Measurements from ENCODE around the gene FKBP1B. TPM values are rescaled to one million over a fixed set of nuclear protein-coding genes. Genes with fewer than 3 reads are reported as not detected.
"Not testable (repeated sequence)": the region's sequence is repeated elsewhere in the genome, so short reads cannot be mapped to it uniquely, and the experiment has no call there.

FKBP1B gene
- total RNA-seq, 1 experiment from 2014 or later = 52.0 TPM

- in situ Hi-C loops (cut with HindIII; ENCODE audit: low sequenced_read_pairs) = no loop called here
Observed at GRCh38 chr2:24021122-24021998, 28.2 kb upstream of the FKBP1B start.

GRCh38 chr2:24022324-24022974 lies 27.1 kb upstream of the FKBP1B start:
- DNase-seq (ENCODE audit: low spot score) = no peak
- in situ Hi-C loops (cut with HindIII; ENCODE audit: low sequenced_read_pairs) = no loop called here

More at GRCh38 chr2:24021122-24021998, 28.2 kb upstream of the FKBP1B start:
- DNase-seq (ENCODE audit: low spot score) = peak; percentile 9

DNA sequence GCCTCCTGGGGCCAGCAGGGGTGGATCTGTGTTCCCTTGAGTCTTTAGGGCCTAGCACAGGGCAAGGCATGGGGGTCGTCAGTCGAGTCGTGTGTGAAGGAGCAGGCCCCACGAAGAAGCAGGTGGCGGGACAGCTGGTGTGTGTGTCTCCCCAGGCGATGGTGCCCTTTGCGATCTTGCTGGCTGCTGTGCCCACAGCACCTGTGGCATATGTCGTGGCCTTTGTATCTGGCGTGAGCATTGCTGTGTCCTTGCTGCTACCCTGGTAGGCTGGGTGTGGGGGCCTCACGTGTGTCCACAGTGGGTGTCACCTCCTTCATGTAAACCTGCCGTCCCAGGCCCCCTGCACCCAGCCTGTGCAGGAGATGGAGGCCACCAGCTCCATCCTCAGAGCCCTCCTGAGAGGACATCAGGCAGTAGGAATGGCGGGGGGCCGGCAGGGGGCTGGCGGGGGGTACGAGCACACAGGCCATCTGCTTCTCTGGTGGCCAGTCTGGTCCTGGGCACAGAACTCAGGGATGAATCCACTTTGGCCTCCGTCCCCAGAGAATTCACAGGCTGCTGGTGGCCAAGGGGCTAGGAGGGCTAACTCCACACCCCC lies 26.5 kb upstream of the FKBP1B start:
- no peak for DNase-seq (ENCODE audit: low spot score)
- in situ Hi-C loops (cut with HindIII; ENCODE audit: low sequenced_read_pairs) = no loop called here

- in situ Hi-C loops (cut with HindIII; ENCODE audit: low sequenced_read_pairs) = no loop called here
- DNase-seq (ENCODE audit: low spot score) = no peak
Observed at GRCh38 chr2:24024018-24024417, 25.5 kb upstream of the FKBP1B start.

- no peak for DNase-seq (ENCODE audit: low spot score)
- in situ Hi-C loops (cut with HindIII; ENCODE audit: low sequenced_read_pairs) = no loop called here
Observed at GRCh38 chr2:24024996-24025663, 24.4 kb upstream of the FKBP1B start.

GRCh38 chr2:24026233-24026632 lies 23.3 kb upstream of the FKBP1B start:
- no peak for DNase-seq (ENCODE audit: low spot score)
- in situ Hi-C loops (cut with HindIII; ENCODE audit: low sequenced_read_pairs) = no loop called here

GRCh38 chr2:24038786-24039499 lies 10.6 kb upstream of the FKBP1B start:
- in situ Hi-C loops (cut with HindIII; ENCODE audit: low sequenced_read_pairs) = no loop called here
- no peak for DNase-seq (ENCODE audit: low spot score)

GRCh38 chr2:24040511-24040910 lies 9.0 kb upstream of the FKBP1B start:
- DNase-seq (ENCODE audit: low spot score) = no peak
- in situ Hi-C loops (cut with HindIII; ENCODE audit: low sequenced_read_pairs) = no loop called here

GRCh38 chr2:24043133-24043532 lies 6.4 kb upstream of the FKBP1B start:
- in situ Hi-C loops (cut with HindIII; ENCODE audit: low sequenced_read_pairs) = not testable (repeated sequence)

DNA sequence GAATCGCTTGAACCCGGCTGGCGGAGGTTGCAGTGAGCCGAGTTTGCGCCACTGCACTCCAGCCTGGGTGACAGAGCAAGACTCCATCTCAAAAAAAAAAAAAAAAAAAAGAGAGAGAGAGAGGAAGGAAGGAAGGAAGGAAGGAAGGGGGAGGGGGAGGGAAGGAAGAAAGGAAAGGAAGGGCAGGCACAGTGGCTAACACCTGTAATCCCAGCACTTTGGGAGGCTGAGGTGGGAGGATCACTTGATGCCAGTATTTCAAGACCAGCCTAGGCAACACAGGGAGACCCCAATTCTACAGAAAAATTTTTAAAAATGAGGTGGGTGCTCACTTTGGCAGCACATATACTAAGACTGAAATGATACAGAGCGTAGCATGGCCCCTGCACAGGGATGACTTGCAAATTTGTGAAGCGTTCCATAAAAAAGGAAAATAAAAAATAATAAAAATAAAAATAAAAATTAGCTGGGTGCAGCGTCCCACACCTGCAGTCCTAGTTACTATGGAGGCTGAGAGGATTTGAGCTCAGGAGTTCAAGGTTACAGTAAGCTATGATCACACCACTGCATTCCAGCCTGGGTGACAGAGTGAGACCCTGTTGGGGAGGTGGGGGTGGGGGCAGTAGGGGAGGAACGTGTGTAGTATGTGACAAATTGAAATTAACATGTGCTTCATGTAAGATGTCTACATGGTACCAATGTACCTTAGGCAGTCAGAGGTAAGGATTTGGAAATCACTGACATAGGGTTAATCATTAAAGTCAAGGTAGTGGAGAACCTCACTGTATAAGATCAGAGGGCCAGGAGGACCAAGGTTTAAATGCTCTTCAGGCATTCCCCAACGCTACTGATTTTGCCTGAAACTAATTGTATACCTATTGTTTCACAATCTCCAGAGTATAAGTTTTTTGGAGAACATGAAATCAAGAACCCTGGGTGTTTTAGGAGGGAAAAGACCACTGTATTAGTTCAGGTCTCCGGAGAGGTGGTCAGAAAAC lies 3.7 kb upstream of the FKBP1B start:
- DNase-seq (ENCODE audit: low spot score) = no peak
- in situ Hi-C loops (cut with HindIII; ENCODE audit: low sequenced_read_pairs) = no loop called here

More at GRCh38 chr2:24043133-24043532, 6.4 kb upstream of the FKBP1B start:
- not testable (repeated sequence) for DNase-seq (ENCODE audit: low spot score)

- no peak for DNase-seq (ENCODE audit: low spot score)
- in situ Hi-C loops (cut with HindIII; ENCODE audit: low sequenced_read_pairs) = no loop called here
Observed at GRCh38 chr2:24046599-24046929, 3.0 kb upstream of the FKBP1B start.

DNA sequence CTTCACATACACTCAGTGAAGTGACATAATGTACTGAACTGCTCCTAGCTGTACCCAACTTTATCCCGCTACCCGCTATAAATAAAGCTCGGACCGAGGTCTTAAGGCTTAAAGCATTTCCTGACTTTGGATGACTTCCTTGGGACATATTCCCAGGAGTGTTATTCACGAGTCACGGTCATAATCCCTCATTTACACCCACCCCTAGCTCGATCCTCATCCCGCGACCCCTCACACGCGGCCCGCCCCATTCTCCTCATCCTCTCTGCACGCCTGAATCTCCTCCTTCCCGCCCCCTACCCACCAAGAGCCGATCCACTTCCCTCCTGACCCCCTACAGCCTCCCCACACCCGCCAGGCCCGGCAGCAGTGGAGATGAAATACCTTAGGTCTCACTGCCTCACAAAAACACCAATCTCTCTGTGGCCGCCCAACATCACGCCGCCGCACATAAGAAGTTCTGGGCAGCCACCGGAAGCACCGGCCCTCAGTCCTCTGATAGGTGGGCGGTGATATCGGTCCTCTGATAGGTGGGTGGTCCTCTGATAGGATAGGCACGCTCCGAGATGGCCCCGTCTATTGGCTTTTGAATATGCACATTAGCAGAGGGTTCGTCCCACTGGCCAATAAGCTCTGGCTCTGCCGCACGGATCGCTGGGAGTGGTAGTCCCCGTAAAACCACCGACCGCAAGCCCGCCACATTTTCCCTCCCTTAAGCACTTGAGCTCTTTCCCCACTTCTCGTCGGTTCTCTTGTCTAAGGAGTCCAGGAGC lies 2.4 kb upstream of the FKBP1B start, which contains the start of gene WDCP:
WDCP (minus strand) TSS at position 462 of the 773 bp plus-strand sequence. CDS start 7,897 bp downstream, outside the sequence.
- in situ Hi-C loops (cut with HindIII; ENCODE audit: low sequenced_read_pairs) = no loop called here
- DNase-seq (ENCODE audit: low spot score) = peak; percentile 100

DNA sequence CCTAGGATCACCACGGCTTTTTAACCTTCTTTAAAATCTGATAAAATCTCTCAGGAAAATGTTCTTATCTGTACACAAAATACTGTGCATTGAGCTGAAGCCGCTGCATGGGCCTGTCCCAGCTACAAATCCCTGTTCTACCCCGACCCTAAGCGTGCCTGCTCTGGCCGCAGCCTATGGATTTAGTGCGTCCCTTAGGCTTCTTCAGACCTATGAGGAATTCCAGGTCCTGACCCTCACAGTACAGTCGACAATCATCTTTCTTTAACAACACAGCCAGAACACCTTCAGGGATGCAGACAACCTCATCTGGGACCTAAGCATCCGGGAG lies 1.9 kb upstream of the FKBP1B start:
- in situ Hi-C loops (cut with HindIII; ENCODE audit: low sequenced_read_pairs) = no loop called here
- DNase-seq (ENCODE audit: low spot score) = no peak

DNA sequence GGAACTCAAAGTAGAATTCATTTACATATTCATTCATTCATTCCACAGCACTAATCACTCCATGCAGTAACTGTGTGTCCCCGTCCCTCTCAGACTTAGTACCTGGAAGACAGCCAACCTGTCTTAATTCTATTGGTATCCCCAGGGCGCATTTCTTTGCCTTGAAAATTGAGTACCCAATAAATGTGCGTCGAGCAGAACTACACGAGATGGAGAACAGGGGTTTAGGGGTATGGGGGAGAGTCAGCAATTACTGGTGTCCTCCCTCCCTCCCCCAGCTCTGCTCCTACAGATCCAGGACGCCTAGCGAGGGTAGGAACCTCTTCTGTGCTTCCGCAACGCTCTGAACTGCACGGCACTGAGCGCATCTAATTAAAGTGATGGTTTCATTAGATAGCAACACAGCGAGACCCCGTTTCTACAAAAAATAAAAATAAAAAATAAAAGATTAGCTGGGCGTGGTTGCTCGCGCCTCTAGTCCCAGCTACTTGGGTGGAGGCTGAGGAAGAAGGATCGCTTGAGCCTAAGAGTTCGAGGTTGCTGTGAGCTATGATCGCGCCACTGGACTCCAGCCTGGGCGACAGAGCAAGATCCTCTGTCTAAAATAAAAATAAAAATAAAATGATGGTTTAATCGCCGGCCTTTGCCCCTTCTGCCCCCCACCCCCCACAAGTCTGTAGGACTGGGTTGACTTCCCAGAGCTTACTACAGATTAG lies 614 bp upstream of the FKBP1B start:
- in situ Hi-C loops (cut with HindIII; ENCODE audit: low sequenced_read_pairs) = no loop called here
- DNase-seq (ENCODE audit: low spot score) = peak; percentile 47

DNA sequence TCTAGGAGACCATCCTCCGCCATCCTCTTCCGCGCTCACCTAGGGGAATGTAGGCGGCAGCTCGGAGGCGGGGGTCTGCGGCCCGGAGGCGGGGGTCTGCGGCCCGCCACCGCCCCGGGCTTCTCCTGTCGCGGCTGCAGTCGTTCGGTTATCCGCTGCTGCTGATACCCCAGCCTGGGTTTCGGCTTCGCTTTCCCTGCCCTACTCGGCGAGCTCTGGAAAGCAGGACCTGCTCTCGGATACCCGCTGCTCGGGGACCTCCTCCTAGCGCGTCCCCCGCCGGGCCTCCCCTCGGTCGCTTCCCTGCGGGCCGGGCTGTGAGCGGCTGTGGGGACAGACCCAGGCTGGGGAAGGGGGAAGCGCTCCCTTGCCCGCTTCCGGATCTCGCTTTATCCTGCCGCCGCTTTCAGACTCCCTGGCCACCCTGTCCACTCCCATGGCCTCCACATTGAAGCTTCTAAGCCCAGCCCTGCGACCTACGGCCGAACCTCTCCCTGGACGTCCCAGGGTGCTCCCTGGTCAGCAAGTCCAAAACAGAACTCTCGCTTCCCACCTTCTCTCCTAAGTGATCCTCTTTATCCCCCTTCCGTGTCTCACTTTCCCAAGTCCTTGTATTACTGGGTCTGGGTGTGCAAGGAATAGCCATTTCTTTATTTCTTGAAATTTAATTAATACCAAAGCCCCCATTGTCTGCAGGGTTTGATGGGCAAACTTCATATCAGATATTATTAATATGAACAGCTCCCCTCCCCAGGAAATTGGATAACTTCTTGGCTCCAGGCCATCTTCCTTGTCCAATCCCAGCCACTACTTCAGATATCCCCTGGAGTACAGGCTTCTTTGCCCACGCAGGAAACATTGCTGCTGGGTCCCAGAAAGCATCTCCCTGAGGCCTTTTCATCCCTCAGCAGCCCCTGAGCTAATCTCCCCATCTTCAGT lies 769 bp downstream of the FKBP1B start:
- in situ Hi-C loops (cut with HindIII; ENCODE audit: low sequenced_read_pairs) = no loop called here
- DNase-seq (ENCODE audit: low spot score) = peak; percentile 61

GRCh38 chr2:24051833-24052232 lies 2.3 kb downstream of the FKBP1B start:
- no peak for DNase-seq (ENCODE audit: low spot score)
- in situ Hi-C loops (cut with HindIII; ENCODE audit: low sequenced_read_pairs) = no loop called here

Data from G401 (cell line).